GM23248 (cell line): ENCODE data around the gene SMG9.

Experiments used
- EZH2 ChIP-seq: fragments of 200-600 bp; sonication (generic); IDR thresholded peaks from 2 replicates; pipeline ENCODE4 v1.6.1; 2018; ENCODE audit warnings: antibody characterized with exemption, mild to moderate bottlenecking; ENCODE audit not compliant: insufficient read depth, poor library complexity, severe bottlenecking
- EZH2phosphoT487 ChIP-seq: fragments of 200-600 bp; sonication (generic); IDR thresholded peaks from 2 replicates; pipeline ENCODE4 v1.6.1; 2018; ENCODE audit warnings: antibody characterized with exemption, moderate library complexity, mild to moderate bottlenecking, low read depth; ENCODE audit not compliant: insufficient read depth

DNA sequence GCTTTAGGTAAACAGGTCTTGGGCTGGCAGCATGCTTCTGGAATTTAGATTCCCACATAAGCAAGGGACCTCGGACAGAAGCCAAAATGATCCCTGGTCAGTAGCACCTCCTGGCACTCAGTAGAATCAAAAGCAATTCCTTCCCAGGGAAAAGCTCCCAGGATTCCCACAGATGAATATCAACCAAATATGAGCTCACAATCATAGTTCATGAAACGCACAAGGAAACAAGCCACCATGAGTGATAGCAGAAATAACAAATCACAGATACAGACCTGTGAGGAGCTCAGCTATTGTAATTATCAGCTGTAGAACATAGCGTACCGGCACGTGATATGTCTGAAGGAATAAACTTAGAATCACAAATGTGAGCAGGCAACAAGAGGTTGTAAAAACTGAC is 63.0 kb downstream of the SMG9 start:
- TF ChIP-seq EZH2 (no peak), EZH2phosphoT487 (no peak)
